Fibroblast of mammary gland (primary cell): ENCODE measurements around the gene CDCA8.

Source experiments
- DNase-seq: peaks from one replicate; pipeline ENCODE4 v3.0.0-alpha.2; 2010; ENCODE audit warnings: low read depth
- H3K4me3 ChIP-seq: 2 replicates; pipeline ENCODE4 v1.5.1; 2011; ENCODE audit warnings: low read depth, mild to moderate bottlenecking, low read length, moderate library complexity; ENCODE audit not compliant: control insufficient read depth
- CTCF ChIP-seq: conservative IDR thresholded peaks from 2 replicates; pipeline ENCODE4 v1.5.1; 2011; ENCODE audit warnings: low read depth, low read length, inconsistent platforms; ENCODE audit not compliant: control insufficient read depth, insufficient read depth

Gene CDCA8

DNA sequence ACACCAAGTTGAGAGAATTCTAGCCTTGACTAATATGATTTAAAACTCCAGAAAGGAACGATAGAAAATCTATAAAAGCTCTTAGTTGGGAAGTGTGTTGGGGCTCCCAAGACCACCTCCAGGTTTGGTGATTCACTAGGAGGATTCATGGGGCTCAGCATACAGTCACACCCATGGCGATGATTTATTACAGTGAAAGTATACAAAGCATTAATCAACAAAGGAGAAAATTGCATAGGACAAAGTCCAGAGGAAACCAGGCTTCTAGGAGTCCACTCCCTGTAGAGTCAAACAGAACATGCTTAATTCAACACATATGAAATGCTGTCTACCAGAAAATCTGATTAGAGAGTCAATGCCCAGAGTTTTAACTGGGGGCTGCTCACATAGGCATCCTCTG is 4.8 kb downstream of the CDCA8 start:
- DNase-seq, result no peak
- TF ChIP-seq CTCF, result no peak

DNA sequence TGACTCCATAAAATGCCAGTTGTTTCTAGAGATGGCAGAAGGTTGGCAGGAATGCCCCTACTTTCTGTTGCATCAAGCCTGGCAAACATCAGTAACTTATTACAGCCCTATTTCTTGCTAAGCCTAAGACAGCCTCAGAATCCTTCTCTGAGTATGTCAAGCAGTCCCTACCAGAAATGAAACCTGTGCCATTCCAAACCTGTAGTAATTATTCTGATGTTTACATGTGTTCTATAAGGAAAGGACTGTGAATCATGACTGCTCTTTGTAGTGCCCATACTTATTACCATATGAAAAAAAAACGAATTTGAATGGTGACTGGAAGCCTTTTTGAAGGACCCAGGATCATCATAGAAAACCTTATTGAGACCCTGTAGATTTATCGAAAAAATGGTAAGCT is 5.4 kb downstream of the CDCA8 start:
- TF ChIP-seq CTCF, result no peak
- no peak for DNase-seq
- no peak overlapping the region for H3K4me3 ChIP-seq

More for the DNA sequence above, 4.8 kb downstream of the CDCA8 start:
- no peak overlapping the region for H3K4me3 ChIP-seq

- no peak for TF ChIP-seq CTCF
- DNase-seq, result no peak
- H3K4me3 ChIP-seq, result no peak overlapping the region
These were observed 6.8 kb downstream of the CDCA8 start for GRCh38 chr1:37699147-37699546.

DNA sequence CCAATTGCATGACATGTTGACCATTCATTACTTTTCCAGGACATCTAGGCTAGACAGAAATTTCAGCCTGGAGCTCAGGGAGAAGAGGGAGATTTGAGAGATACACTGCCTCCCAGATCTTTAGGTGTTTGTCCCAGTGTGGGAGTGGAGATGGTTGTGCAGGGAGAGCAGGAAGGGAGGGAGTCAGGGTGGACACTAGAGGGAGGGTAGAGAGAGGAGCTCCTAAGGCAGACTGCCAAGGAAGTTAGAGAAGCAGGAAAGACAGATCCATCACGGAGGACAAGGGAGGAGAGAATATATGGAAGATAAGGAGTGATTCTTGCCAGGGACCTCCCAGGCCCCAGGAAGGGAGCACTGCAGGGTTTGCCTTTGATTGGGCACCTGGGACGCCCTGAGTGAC is 8.7 kb downstream of the CDCA8 start:
- no peak overlapping the region for H3K4me3 ChIP-seq
- no peak for DNase-seq
- TF ChIP-seq CTCF, result no peak

- no peak for DNase-seq
- H3K4me3 ChIP-seq, result no peak overlapping the region
- TF ChIP-seq CTCF, result no peak
These were observed 10.7 kb downstream of the CDCA8 start for GRCh38 chr1:37703061-37703460.

DNA sequence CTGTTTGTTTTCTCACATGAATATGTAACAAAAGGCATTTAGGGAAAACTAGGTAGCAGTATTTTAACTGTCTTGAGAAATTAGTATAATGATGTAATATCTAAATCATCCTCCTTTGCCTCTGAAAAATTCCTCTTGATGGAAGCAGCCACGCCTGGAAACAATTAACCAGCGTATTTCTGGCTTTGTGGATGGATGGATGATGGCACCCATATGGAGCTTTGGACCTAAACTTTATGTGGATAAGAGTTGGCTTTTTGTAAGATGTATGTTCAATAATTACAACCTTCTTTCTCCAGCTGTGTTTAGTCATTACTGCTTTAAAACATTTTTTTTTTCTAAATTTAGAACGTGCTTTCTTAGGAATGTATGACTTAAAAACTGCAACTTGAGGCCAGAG is 12.7 kb downstream of the CDCA8 start:
- no peak overlapping the region for H3K4me3 ChIP-seq
- peak; percentile 39 for DNase-seq
- TF ChIP-seq CTCF, result no peak

DNA sequence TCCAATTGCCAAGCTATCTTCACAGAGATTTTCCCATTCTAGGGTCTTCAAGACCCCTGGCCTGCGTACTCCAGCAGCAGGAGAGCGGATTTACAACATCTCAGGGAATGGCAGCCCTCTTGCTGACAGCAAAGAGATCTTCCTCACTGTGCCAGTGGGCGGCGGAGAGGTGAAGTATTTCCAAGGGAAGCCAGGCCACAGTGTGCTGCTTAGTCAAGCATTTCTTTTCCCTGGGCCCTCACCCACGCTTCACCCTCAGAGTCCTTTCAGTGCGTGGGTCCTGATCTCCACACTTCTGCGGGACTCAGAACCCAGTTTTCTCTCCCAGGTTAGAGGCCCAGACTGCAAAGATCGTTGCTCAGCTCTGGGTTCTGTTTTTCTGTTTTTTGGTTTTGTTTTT is 13.1 kb downstream of the CDCA8 start:
- DNase-seq, result peak; percentile 32
- no peak for TF ChIP-seq CTCF
- no peak overlapping the region for H3K4me3 ChIP-seq
